Activated CD4-positive, alpha-beta T cell treated with anti-CD3 and anti-CD28 coated beads, Interleukin-10, Interleukin-2, amounts not matched to agents 100 ng/mL and 50 ng/mL, durations not matched to agents 16 hours and 8 hours (primary cell): Measurements from ENCODE around the gene TCF15.
"Not testable (repeated sequence)": the region's sequence is repeated elsewhere in the genome, so short reads cannot be mapped to it uniquely, and the experiment has no call there.

Source experiments
- DNase-seq: peaks from one replicate; pipeline ENCODE4 v3.0.0-alpha.2; 2020

TCF15 gene

GRCh38 chr20:610130-611046 is at the start of gene TCF15:
TSS of gene TCF15 (minus strand) at chr20:610309. CDS start at chr20:610237, 72 bp downstream.
- DNase-seq, result peak; percentile 29

DNA sequence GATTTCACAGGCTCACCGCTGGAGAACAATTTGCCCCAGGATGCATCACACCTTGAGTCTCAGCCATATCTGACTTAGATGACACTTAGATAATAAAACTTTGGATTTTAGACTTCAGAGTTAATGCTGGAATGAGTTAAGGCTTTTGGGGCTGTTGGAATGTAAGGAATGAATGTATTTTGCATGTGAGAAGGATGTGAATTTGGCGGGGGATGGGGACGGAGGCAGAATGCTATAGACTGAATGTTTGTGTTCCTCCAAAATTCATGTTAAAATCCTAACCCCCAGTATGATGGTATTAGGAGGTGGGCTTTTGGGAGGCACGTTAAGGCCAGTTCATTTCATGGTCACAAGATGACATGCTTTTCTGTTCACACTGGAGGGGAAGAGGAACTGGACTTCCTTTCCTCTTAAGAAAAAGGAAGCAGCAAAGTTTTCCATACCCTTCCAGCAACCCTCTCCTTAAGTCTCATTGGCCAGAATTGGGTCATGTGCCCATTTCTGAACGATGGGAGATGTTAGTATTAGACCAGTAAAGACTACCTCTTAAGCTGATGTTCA is 48.7 kb upstream of the TCF15 start:
- no peak for DNase-seq

GRCh38 chr20:658202-658601 is 48.1 kb upstream of the TCF15 start:
- no peak for DNase-seq

DNA sequence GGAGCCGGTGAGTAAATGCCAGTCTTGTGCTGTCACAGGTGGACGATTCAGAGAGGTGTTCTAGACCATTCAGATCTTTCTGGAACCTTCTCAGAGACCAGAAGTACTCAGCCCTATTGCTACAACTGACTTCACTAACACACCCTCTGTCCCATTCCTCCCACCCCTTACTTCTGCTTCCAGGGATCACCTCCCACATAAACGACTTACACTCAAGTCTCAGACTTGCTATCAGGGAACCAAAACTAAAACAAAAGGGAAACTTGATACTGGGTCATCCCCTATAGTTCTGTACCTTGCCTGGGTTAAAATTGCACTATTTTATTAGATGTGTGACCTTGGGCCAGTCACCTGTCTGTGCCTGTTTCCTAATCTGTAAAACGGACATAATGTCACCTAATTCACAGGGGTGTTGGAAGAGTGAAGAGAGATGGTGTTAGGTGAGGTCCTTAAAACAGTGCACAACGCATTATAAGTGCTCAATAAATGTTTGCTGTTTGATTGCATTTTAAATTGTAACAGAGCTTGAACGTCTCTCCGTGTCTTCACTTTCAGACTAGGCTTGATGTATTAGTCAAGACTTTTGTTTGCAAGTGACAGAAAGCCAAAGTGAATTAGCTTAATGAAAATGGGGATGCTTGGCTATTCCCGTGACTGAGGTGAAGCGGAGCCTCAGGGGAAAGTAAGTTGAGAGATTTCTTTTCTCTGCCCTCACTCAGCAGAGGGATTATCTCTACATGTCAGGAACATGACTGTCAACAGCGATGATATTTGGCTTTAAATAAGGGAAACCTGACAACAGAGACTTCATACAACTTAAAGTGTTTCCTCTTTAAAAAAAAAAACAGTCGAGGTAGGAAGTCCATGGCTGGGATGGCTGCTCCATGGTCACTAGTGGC is 45.9 kb upstream of the TCF15 start:
- DNase-seq, result no peak

GRCh38 chr20:654417-654750 is 44.3 kb upstream of the TCF15 start:
- no peak for DNase-seq

DNA sequence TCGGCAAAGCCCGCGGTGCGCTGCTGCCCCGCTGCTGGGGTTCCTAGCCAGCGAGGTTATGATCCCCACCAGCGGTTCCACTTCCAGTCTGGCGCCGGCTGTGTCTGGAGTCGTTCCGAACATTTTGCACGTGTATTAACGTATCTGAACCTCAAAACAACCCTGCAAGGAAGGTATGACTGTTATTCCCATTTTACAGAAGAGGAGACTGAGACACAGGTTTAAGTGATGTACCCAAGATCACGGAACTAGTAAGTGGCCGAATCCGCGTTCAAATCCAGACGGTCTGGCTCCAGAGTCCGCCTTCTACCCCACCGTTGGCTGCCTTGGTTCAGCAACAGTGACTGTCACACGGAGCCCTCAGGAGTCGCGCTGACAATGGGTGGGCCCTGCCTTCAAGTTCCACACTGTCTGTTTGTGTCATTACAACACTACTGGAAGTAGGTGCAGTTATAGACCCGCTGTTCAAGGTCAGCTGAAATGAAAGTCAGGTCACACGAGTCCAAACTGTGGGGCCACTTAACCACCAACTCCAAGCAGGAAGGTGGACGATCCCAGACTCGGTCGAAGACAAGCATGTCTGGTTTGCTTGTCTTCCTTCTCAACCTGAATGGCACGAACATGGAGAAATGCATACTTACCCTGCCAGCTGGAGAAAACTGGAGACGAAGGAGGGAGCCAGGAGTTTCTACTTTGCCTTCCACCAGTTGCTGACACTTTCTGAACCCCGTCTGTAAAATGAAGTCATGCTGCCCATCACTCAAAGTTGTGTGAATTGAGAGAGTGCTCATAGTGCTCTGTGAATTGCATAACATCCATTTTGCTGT is 43.7 kb upstream of the TCF15 start:
- no peak for DNase-seq

- DNase-seq, result peak; percentile 91
Observed at GRCh38 chr20:653110-653589, 43.0 kb upstream of the TCF15 start, which contains the start of gene SRXN1. TSS of gene SRXN1 (minus strand) at chr20:653200. CDS start at chr20:653185, 15 bp downstream.

DNA sequence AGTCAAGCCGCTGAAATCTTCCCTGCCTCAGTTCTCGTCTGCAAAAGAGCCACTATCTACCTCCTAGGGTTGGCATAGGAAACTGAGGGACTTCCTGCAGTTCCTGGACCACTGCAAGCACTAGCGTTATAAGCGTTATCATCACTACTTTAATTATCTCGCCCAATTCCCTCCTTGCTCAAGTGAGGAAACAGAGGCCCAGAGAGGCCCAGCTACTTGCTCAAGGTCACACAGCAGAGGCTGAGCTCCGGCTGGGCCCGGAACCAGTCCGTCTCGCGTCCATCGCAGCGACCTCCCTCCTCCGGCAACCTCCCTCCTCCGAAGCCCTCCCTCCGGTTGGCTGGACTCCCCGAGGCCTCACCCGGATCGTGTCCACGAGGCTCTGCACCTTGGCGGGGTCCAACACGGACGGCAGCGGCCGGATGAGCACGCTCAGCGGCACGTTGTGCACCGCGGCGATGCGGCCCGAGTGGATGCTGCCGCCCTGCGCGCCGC is 42.6 kb upstream of the TCF15 start:
- peak; percentile 39 for DNase-seq

GRCh38 chr20:651713-652614 is 41.9 kb upstream of the TCF15 start:
- peak; percentile 25 for DNase-seq

DNA sequence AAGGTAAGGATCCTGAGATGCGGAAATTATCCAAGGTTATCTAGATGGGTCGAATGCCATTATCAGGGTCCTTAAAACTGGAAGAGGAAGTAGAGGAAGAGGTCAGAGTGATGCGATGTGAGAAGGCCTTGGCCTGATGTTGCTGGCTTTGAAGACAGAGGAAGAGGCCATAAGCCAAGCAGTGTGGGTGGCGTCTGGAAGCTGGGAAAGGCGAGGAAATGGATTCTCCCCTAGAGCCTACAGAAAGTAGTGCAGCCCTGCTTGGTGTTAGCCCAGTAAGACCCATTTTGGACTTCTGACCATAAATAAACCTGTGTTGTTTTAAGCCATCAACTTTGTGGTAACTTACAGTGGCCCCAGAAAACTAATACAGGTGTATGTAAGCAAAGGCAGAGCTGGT is 40.8 kb upstream of the TCF15 start:
- no peak for DNase-seq

GRCh38 chr20:650281-650680 is 40.2 kb upstream of the TCF15 start:
- DNase-seq, result no peak

- no peak for DNase-seq
Observed at GRCh38 chr20:647479-648019, 37.4 kb upstream of the TCF15 start.

DNA sequence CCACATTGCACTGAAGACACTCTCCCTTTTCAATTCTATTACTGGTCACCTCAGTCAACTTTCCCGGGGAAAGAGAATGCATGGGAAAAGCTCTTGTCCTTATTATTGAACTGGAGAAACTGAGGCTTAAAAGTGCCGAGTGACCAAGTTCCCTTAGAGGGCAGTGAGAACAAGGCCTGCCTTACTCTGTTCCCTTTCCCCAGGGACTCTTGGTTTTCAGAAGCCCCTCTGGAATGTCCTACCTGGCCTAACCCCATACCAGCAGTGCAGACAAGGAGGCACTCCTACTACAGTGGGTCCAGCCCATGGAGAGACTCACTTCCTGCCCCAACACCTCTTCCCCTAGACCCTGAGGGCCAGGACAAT is 36.7 kb upstream of the TCF15 start:
- no peak for DNase-seq

DNA sequence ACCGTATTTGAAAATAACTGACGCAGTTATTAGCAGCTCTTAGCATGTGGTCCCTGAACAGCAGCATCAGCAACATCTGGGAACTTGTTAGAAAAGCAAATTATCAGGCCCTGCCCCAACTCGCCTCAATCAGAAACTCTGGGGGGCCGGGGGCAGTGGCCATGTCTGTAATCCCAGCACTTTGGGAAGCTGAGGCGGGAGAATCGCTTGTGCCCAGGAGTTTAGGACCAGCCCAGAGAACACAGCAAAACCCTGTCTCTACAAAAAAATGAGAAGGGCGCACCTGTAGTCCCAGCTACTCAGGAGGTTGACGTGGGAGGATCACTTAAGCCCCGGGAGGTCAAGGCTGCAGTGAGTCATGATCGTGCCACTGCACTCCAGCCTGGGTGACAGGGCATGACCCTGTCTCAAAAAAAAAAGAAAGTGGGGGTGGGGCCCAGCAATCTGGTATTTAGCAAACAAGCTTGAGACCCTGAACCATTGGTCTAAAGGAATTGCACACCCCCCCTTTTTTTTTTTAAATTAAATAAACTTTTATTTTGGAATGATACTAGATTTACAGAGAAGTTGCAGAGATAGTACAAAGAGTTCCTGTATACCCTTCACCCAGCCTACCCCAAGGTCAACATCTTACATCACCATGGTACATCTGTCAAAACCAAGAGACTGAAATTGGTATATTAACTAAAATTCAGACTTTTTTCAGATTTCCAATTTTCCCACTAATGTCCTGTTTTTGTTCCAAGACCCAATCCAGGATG is 36.2 kb upstream of the TCF15 start:
- DNase-seq, result no peak

- peak; percentile 76 for DNase-seq
Observed at GRCh38 chr20:645318-646106, 35.4 kb upstream of the TCF15 start.

DNA sequence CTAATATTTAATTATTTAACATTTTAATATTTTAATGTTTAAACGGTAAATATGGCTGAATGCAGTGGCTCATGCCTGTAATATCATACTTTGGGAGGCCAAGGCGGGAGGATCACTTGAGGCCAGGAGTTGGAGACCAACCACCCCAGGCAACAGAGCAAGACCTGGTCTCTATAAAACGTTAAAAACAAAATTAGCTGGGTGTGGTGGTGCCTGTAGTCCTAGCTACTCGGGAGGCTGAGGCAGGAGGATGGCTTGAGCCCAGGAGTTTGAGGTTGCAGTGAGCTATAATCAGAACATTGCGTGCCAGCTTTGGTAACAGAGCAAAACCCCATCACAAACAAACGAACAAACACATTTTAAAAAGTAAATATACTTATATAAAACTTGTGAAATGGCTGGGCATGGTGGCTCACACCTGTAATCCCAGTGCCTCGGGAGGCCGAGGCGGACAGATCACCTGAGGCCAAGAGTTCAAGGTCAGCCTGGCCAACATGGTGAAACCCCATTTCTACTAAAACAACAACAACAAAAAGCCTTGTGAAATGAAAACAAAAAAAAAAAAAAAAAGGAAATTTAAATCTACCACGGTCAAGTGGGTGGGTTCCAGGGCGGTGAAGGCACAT is 34.7 kb upstream of the TCF15 start:
- no peak for DNase-seq

DNA sequence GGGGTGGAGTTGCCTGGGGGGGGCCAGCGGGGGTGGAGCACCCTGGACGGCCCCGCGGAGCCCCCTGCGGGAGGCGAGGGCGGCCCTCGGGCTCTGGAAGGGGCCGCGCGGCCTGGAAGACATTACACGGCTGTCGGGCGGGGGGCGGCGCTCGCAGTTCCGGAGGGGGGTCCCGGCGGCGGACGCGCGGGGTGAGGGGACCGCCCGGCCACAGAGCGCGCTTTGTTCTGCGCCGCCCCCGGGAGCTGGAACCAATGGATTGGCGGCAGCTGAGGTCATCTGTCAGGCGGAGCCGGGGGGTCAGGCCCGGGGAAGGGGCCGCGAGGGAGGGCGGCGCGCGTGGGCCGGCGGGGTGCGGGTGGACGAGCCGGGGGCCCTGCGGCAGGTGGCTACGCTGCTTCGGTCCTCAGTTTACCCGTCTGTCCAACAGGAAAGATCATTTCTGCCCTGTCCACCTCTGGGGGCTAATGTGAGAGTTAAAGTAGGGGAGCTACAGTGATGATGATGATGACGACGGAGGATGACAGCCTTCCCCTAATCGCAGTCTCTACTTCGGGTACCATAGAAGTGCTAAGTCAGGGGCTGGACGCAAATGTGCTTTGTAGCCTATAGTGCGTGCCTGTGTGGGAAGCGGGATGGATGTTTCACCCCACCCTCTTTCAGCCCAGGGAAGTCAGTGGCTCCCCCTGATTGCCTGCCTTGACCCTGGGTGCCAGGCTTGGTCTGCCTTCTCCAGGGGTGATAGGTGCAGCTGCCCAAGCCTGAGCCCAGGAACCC is 32.5 kb upstream of the TCF15 start:
- no peak for DNase-seq

DNA sequence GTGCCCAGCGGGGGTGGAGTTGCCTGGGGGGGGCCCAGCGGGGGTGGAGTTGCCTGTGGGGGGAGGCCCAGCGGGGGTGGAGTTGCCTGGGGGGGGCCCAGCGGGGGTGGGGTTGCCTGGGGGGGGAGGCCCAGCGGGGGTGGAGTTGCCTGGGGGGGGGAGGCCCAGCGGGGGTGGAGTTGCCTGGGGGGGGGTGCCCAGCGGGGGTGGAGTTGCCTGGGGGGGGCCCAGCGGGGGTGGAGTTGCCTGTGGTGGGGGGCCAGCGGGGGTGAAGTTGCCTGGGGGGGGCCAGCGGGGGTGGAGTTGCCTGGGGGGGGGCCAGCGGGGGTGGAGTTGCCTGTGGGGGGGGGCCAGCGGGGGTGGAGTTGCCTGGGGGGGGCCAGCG is 31.9 kb upstream of the TCF15 start:
- DNase-seq, result not testable (repeated sequence)
